WERI-Rb-1 (cell line): ENCODE measurements around the gene ANXA1.

Experiments
- DNase-seq: peaks from one replicate; pipeline ENCODE4 v3.0.0-alpha.2; 2020
- H3K27ac ChIP-seq: fragments of 250-450 bp; sonication (Bioruptor Pico); 2 replicates; pipeline ENCODE4 v1.5.1; 2020; ENCODE audit warnings: mild to moderate bottlenecking, moderate library complexity
- H3K27me3 ChIP-seq: fragments of 250-450 bp; sonication (Bioruptor Pico); 2 replicates; pipeline ENCODE4 v1.5.1; 2021; ENCODE audit warnings: mild to moderate bottlenecking, low read depth, moderate library complexity; ENCODE audit not compliant: insufficient read depth, severe bottlenecking
- H3K36me3 ChIP-seq: fragments of 250-450 bp; sonication (Bioruptor Pico); 2 replicates; pipeline ENCODE4 v1.5.1; 2020; ENCODE audit warnings: mild to moderate bottlenecking, moderate library complexity
- H3K4me3 ChIP-seq: 2 replicates; pipeline ENCODE4 v1.5.1; 2011; ENCODE audit warnings: low read depth, mild to moderate bottlenecking, control low read depth, low read length
- H3K9me3 ChIP-seq: fragments of 250-450 bp; sonication (Bioruptor Pico); 2 replicates; pipeline ENCODE4 v1.5.1; 2021; ENCODE audit warnings: mild to moderate bottlenecking, moderate library complexity; ENCODE audit not compliant: severe bottlenecking
- CTCF ChIP-seq: IDR thresholded peaks from 2 replicates; pipeline ENCODE4 v1.5.1; 2011; ENCODE audit warnings: low read depth, mild to moderate bottlenecking, control low read depth, inconsistent platforms, low read length

ANXA1 gene

GRCh38 chr9:73174330-73174980 is 22.8 kb downstream of the ANXA1 start:
- Histone ChIP-seq H3K9me3 (no peaks in the 10 kb centered on the region), H3K27ac (no peak overlapping the region), H3K27me3 (no peaks in the 10 kb centered on the region), H3K4me3 (no peak overlapping the region), H3K36me3 (no peaks in the 10 kb centered on the region)
- DNase-seq, result no peak
- TF ChIP-seq CTCF, result no peak

- Histone ChIP-seq H3K9me3 (no peaks in the 10 kb centered on the region), H3K4me3 (no peak overlapping the region), H3K36me3 (no peaks in the 10 kb centered on the region), H3K27me3 (no peaks in the 10 kb centered on the region), H3K27ac (no peak overlapping the region)
- no peak for DNase-seq
- TF ChIP-seq CTCF, result no peak
Measured at GRCh38 chr9:73176450-73176875, 24.8 kb downstream of the ANXA1 start.

- Histone ChIP-seq H3K27me3 (no peaks in the 10 kb centered on the region), H3K36me3 (no peaks in the 10 kb centered on the region), H3K9me3 (no peaks in the 10 kb centered on the region), H3K4me3 (no peak overlapping the region), H3K27ac (no peak overlapping the region)
- no peak for TF ChIP-seq CTCF
- DNase-seq, result no peak
Measured at GRCh38 chr9:73178044-73178443, 26.4 kb downstream of the ANXA1 start.

- Histone ChIP-seq H3K27ac (no peak overlapping the region), H3K9me3 (no peaks in the 10 kb centered on the region), H3K4me3 (no peak overlapping the region), H3K27me3 (no peaks in the 10 kb centered on the region), H3K36me3 (no peaks in the 10 kb centered on the region)
- DNase-seq, result no peak
- no peak for TF ChIP-seq CTCF
Measured at GRCh38 chr9:73179589-73179988, 27.9 kb downstream of the ANXA1 start.

GRCh38 chr9:73180403-73180802 is 28.7 kb downstream of the ANXA1 start:
- H3K36me3 ChIP-seq, result no peaks in the 10 kb centered on the region
- no peak overlapping the region for H3K4me3 ChIP-seq
- H3K9me3 ChIP-seq, result no peaks in the 10 kb centered on the region
- no peak overlapping the region for H3K27ac ChIP-seq
- no peaks in the 10 kb centered on the region for H3K27me3 ChIP-seq
- TF ChIP-seq CTCF, result no peak
- DNase-seq, result no peak

- TF ChIP-seq CTCF, result no peak
- Histone ChIP-seq H3K9me3 (no peaks in the 10 kb centered on the region), H3K27me3 (no peaks in the 10 kb centered on the region), H3K36me3 (no peaks in the 10 kb centered on the region), H3K4me3 (no peak overlapping the region), H3K27ac (no peak overlapping the region)
- DNase-seq, result no peak
Measured at GRCh38 chr9:73182928-73183327, 31.3 kb downstream of the ANXA1 start.
